Measurements from ENCODE around the gene LRG1.

DNA sequence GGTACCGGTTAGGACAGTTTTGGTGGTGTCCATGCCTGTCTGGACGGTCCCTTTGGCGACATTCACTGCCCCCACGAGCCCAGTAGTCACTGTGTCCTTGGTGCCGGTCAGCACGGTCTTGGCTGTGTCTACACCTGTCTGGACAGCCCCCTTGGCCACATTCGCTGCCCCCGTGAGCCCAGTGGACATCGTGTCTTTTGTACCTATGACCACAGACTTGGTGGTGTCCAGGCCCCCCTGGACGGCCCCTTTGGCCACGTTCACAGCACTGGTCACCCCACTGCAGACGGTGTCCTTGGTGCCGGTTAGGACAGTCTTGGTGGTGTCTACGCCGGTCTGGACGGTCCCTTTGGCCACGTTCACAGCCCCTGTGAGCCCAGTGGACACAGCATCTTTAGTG, 27.8 kb downstream of the LRG1 start:
- TF ChIP-seq, protein P1, sequence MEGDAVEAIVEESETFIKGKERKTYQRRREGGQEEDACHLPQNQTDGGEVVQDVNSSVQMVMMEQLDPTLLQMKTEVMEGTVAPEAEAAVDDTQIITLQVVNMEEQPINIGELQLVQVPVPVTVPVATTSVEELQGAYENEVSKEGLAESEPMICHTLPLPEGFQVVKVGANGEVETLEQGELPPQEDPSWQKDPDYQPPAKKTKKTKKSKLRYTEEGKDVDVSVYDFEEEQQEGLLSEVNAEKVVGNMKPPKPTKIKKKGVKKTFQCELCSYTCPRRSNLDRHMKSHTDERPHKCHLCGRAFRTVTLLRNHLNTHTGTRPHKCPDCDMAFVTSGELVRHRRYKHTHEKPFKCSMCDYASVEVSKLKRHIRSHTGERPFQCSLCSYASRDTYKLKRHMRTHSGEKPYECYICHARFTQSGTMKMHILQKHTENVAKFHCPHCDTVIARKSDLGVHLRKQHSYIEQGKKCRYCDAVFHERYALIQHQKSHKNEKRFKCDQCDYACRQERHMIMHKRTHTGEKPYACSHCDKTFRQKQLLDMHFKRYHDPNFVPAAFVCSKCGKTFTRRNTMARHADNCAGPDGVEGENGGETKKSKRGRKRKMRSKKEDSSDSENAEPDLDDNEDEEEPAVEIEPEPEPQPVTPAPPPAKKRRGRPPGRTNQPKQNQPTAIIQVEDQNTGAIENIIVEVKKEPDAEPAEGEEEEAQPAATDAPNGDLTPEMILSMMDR (IDR thresholded peaks at IDR 0.05) = no peak
- no peak for TF ChIP-seq EP300 (IDR thresholded peaks at IDR 0.05)
- TF ChIP-seq POLR2AphosphoS5 (IDR thresholded peaks at IDR 0.05) = no peak

All from gastroesophageal sphincter (tissue), 3 donors.